ENCODE data around the gene GOLGA8B. TPM values are rescaled to one million over a fixed set of nuclear protein-coding genes. Genes with fewer than 3 reads are reported as not detected.
"Not testable (repeated sequence)": the region's sequence is repeated elsewhere in the genome, so short reads cannot be mapped to it uniquely, and the experiment has no call there.

GOLGA8B gene
- total and polyA plus RNA-seq, 2 of the 8 experiments (the other 6 are each of a cell fraction or from before 2014, with no cell fraction given) = 14.1 to 23.3 TPM

DNA sequence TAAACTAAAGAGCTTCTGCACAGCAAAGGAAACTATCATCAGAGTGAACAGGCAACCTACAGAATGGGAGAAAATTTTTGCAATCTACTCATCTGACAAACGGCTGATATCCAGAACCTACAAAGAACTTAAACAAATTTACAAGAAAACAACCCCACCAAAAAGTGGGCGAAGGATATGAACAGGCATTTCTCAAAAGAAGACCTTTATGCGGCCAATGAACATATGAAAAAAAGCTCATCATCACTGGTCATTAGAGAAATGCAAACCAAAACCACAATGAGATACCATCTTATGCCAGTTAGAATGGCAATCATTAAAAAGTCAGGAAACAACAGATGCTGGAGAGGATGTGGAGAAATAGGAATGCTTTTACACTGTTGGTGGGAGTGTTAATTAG, 49.7 kb upstream of the GOLGA8B start:
- H2BK5ac ChIP-seq (ENCODE audit: low read depth, low read length); H3K9ac ChIP-seq (replicated peaks in 1 of 4; ENCODE audit: extremely low read depth in 1 of 4, low read depth in 3 of 4, low read length in 3 of 4); H3K18ac ChIP-seq (ENCODE audit: extremely low read depth, low read length); H3K14ac ChIP-seq (ENCODE audit: insufficient read length); H4K8ac ChIP-seq (ENCODE audit: extremely low read depth, insufficient read depth, low read length); H3K56ac ChIP-seq (replicated peaks; ENCODE audit: insufficient read length, low read depth, low read length); H4K20me1 ChIP-seq (replicated peaks in 1 of 2; ENCODE audit: control insufficient read depth in 1 of 2, insufficient read depth in 2 of 2, low read length in 2 of 2); H2BK120ac ChIP-seq (replicated peaks; ENCODE audit: low read depth, low read length); H2AFZ ChIP-seq (ENCODE audit: low read length); H3K4me3 ChIP-seq (ENCODE audit: extremely low read depth in 1 of 4, insufficient read depth in 2 of 4, low read depth in 3 of 4, low read length in 4 of 4); H2BK12ac ChIP-seq (ENCODE audit: low read depth, low read length); H2BK15ac ChIP-seq (ENCODE audit: low read length); H3K27me3 ChIP-seq (replicated peaks in 1 of 4; ENCODE audit: control insufficient read depth in 3 of 4, extremely low read depth in 1 of 4, insufficient read depth in 3 of 4, low read length in 3 of 4); DNase-seq (ENCODE audit: low read depth in 1 of 2, low spot score in 2 of 2); H4K5ac ChIP-seq (ENCODE audit: insufficient read length, low read depth, low read length); POLR2A ChIA-PET (ENCODE audit: partially characterized antibody); H3K79me2 ChIP-seq (ENCODE audit: control insufficient read depth in 1 of 2, insufficient read depth in 2 of 2, low read length in 2 of 2); H3K79me1 ChIP-seq (ENCODE audit: low read depth, low read length); H3K23me2 ChIP-seq (ENCODE audit: low read depth, low read length); H3K9me3 ChIP-seq (ENCODE audit: insufficient read depth in 2 of 2, low read depth in 1 of 2, low read length in 1 of 2); H2BK20ac ChIP-seq (ENCODE audit: low read length); H3K36me3 ChIP-seq (ENCODE audit: control insufficient read depth in 2 of 4, insufficient read depth in 4 of 4, low read length in 3 of 4); H2AK5ac ChIP-seq (ENCODE audit: low read depth, low read length); H3K4me2 ChIP-seq (ENCODE audit: insufficient read depth in 1 of 2, low read depth in 2 of 2, low read length in 2 of 2); CTCF ChIA-PET (ENCODE audit: partially characterized antibody); H3K23ac ChIP-seq (ENCODE audit: insufficient read length); H4K91ac ChIP-seq (replicated peaks; ENCODE audit: insufficient read length, low read length); FAIRE-seq; H3K4me1 ChIP-seq (replicated peaks in 1 of 4; ENCODE audit: control insufficient read depth in 3 of 4, insufficient read depth in 4 of 4, low read length in 3 of 4); H3K4ac ChIP-seq (replicated peaks; ENCODE audit: insufficient read length, low read depth, low read length); H3K27ac ChIP-seq (ENCODE audit: low read depth, low read length): not testable (repeated sequence)
- WGBS, 2 experiments (ENCODE audit: extremely low coverage in 1 of 2, insufficient coverage in 1 of 2, insufficient read length in 1 of 2, insufficient replicate concordance in 2 of 2, low coverage in 1 of 2, low lambda C conversion rate in 2 of 2, missing lambda C conversion rate in 1 of 2) = 75% methylated on average over 3 of the region's 3 CpGs; no CpG with 5 or more reads in 1 of the 2 experiments
